Activated CD8-positive, alpha-beta memory T cell treated with anti-CD3 and anti-CD28 coated beads, Interleukin-2, amount 10 ng/mL, durations not matched to agents 7 days and 5 days (primary cell): Measurements from ENCODE around the gene ASAH2B. TPM values are rescaled to one million over a fixed set of nuclear protein-coding genes. Genes with fewer than 3 reads are reported as not detected.

Experiments
- total RNA-seq, 2 experiments: library from RNA; stranded (reverse); gene quantifications; one replicate each; pipeline ENCODE4 v1.2.3, GENCODE V29; 2021

The ASAH2B gene
- total RNA-seq, 2 experiments from 2014 or later: 4.5 to 5.1 TPM

Other genes with a start within 250 kb of the ASAH2B start
- gene SGMS1, start 116.0 kb upstream of the ASAH2B start, total RNA-seq: 10 to 100 TPM; 37.0 to 38.4 TPM
- gene A1CF, start 145.7 kb downstream of the ASAH2B start, total RNA-seq: not detected